GM19035 (cell line): ENCODE results near the gene COBL.

ENCODE experiments used
- ATAC-seq: cut with Tn5 transposase; IDR thresholded peaks from one replicate; pipeline ENCODE4 v1.9.1; 2021; ENCODE audit not compliant: unreplicated experiment

COBL gene

GRCh38 chr7:51031216-51031615 lies 285.4 kb downstream of the COBL start:
- ATAC-seq: no peak

GRCh38 chr7:51029701-51030191 lies 286.9 kb downstream of the COBL start:
- ATAC-seq: no peak

- no peak for ATAC-seq
Measured at GRCh38 chr7:51029131-51029530, 287.5 kb downstream of the COBL start.

GRCh38 chr7:51027935-51028830 lies 288.4 kb downstream of the COBL start:
- no peak for ATAC-seq

- ATAC-seq: no peak
Measured at GRCh38 chr7:51027106-51027934, 289.3 kb downstream of the COBL start.

GRCh38 chr7:51026341-51026740 lies 290.3 kb downstream of the COBL start:
- ATAC-seq: no peak

GRCh38 chr7:51025668-51026067 lies 290.9 kb downstream of the COBL start:
- no peak for ATAC-seq

GRCh38 chr7:51024867-51025266 lies 291.7 kb downstream of the COBL start:
- no peak for ATAC-seq

- no peak for ATAC-seq
Measured at GRCh38 chr7:51023547-51023946, 293.1 kb downstream of the COBL start.

- no peak for ATAC-seq
Measured at GRCh38 chr7:51022821-51023220, 293.8 kb downstream of the COBL start.

- no peak for ATAC-seq
Measured at GRCh38 chr7:51021906-51022570, 294.6 kb downstream of the COBL start.

- ATAC-seq: no peak
Measured at GRCh38 chr7:51020944-51021343, 295.7 kb downstream of the COBL start.

- ATAC-seq: no peak
Measured at GRCh38 chr7:51019891-51020870, 296.4 kb downstream of the COBL start.

- no peak for ATAC-seq
Measured at GRCh38 chr7:51019191-51019844, 297.3 kb downstream of the COBL start.

GRCh38 chr7:51017576-51018535 lies 298.8 kb downstream of the COBL start:
- no peak for ATAC-seq

- ATAC-seq: no peak
Measured at GRCh38 chr7:51016546-51016945, 300.1 kb downstream of the COBL start.

- no peak for ATAC-seq
Measured at GRCh38 chr7:51015581-51015980, 301.0 kb downstream of the COBL start.

GRCh38 chr7:51014811-51015210 lies 301.8 kb downstream of the COBL start:
- ATAC-seq: no peak
